Karpas-422 (cell line): ENCODE results near the gene KLHL22. TPM values are rescaled to one million over a fixed set of nuclear protein-coding genes. Genes with fewer than 3 reads are reported as not detected.
"Not testable (repeated sequence)": the region's sequence is repeated elsewhere in the genome, so short reads cannot be mapped to it uniquely, and the experiment has no call there.

ENCODE experiments used
- DNase-seq: peaks from one replicate; pipeline ENCODE4 v3.0.0-alpha.2; 2015
- H2AFZ ChIP-seq: fragments of 200-600 bp; sonication (generic); 2 replicates; pipeline ENCODE4 v1.6.1; 2014; ENCODE audit warnings: antibody characterized with exemption, low read length, mixed read lengths
- H3K27ac ChIP-seq: fragments of 200-600 bp; sonication (generic); 2 replicates; pipeline ENCODE4 v1.5.1; 2014; ENCODE audit warnings: mild to moderate bottlenecking, low read length, moderate library complexity
- H3K27me3 ChIP-seq: fragments of 200-600 bp; sonication (generic); 2 replicates; pipeline ENCODE4 v1.6.1; 2014; ENCODE audit warnings: low read length, mixed read lengths
- H3K36me3 ChIP-seq: fragments of 200-600 bp; sonication (generic); 2 replicates; pipeline ENCODE4 v1.6.1; 2014; ENCODE audit warnings: low read length, mixed read lengths; ENCODE audit not compliant: insufficient read depth
- H3K4me1 ChIP-seq: fragments of 200-600 bp; sonication (generic); 2 replicates; pipeline ENCODE4 v1.6.1; 2014; ENCODE audit warnings: mild to moderate bottlenecking, low read length, mixed read lengths
- H3K4me2 ChIP-seq: fragments of 200-600 bp; sonication (generic); 2 replicates; pipeline ENCODE4 v1.6.1; 2014; ENCODE audit warnings: low read length, low read depth, mild to moderate bottlenecking; ENCODE audit not compliant: poor library complexity, severe bottlenecking
- H3K4me3 ChIP-seq: fragments of 200-600 bp; sonication (generic); 2 replicates; pipeline ENCODE4 v1.5.1; 2014; ENCODE audit warnings: mild to moderate bottlenecking, antibody characterized with exemption, low read length, mixed read lengths
- H3K79me2 ChIP-seq: fragments of 200-600 bp; sonication (generic); 2 replicates; pipeline ENCODE4 v1.6.1; 2014; ENCODE audit warnings: mild to moderate bottlenecking, low read length, mixed read lengths
- H3K9ac ChIP-seq: fragments of 200-600 bp; sonication (generic); 2 replicates; pipeline ENCODE4 v1.6.0; 2014; ENCODE audit warnings: low read length
- H3K9me2 ChIP-seq: fragments of 200-600 bp; sonication (generic), shearing (Covaris generic); replicated peaks from 2 replicates; pipeline ENCODE4 v1.6.0; 2014; ENCODE audit warnings: mild to moderate bottlenecking, low read length, moderate library complexity; ENCODE audit not compliant: insufficient read depth
- H3K9me3 ChIP-seq: fragments of 300-700, 200-600 bp; sonication (generic); 2 replicates; pipeline ENCODE4 v1.6.1; 2014; ENCODE audit warnings: low read length, mixed read lengths
- H4K20me1 ChIP-seq: fragments of 200-600 bp; sonication (generic); 2 replicates; pipeline ENCODE4 v1.6.1; 2014; ENCODE audit warnings: mild to moderate bottlenecking, antibody characterized with exemption, low read length, low read depth; ENCODE audit not compliant: insufficient read depth
- total RNA-seq: library from RNA; depleted of rRNA; stranded (reverse); fragments of >200 nt; shearing (Covaris generic); gene quantifications from 2 replicates; pipeline ENCODE4 v1.2.3, GENCODE V29; 2014; ENCODE audit warnings: low replicate concordance

KLHL22 gene
- total RNA-seq, 1 experiment from 2014 or later = 9.7 TPM

GRCh38 chr22:20510811-20511577 is 15.4 kb upstream of the KLHL22 start:
- Histone ChIP-seq H3K27ac (no peak overlapping the region), H3K4me2 (peak overlapping the region; percentile 94), H3K4me1 (peaks cover 36% of the 10 kb centered on the region)

GRCh38 chr22:20509344-20510047 is 13.9 kb upstream of the KLHL22 start:
- peak overlapping the region; percentile 83 for H3K4me3 ChIP-seq
- peaks cover 74% of the 10 kb centered on the region for H3K79me2 ChIP-seq
- DNase-seq = peak; percentile 83
- peaks cover 29% of the 10 kb centered on the region for H4K20me1 ChIP-seq
- H3K9me3 ChIP-seq = no peaks in the 10 kb centered on the region
- H3K9me2 ChIP-seq = no peaks in the 10 kb centered on the region
- peak overlapping the region; percentile 94 for H3K4me2 ChIP-seq
- peak overlapping the region; percentile 68 for H3K27ac ChIP-seq
- H3K9ac ChIP-seq = peak overlapping the region; percentile 83
- peaks cover 36% of the 10 kb centered on the region for H3K4me1 ChIP-seq
- H3K36me3 ChIP-seq = 0 out of 2 replicates have a peak, but pooled peaks cover 5% of the 10 kb centered on the region
- H2AFZ ChIP-seq = no peak overlapping the region
- no peaks in the 10 kb centered on the region for H3K27me3 ChIP-seq

More at GRCh38 chr22:20510811-20511577, 15.4 kb upstream of the KLHL22 start:
- peaks cover 87% of the 10 kb centered on the region for H3K79me2 ChIP-seq
- H3K9ac ChIP-seq = no peak overlapping the region
- no peak overlapping the region for H3K4me3 ChIP-seq
- H2AFZ ChIP-seq = no peak overlapping the region
- 0 out of 2 replicates have a peak, but pooled peaks cover 5% of the 10 kb centered on the region for H3K36me3 ChIP-seq
- peaks cover 37% of the 10 kb centered on the region for H4K20me1 ChIP-seq
- no peaks in the 10 kb centered on the region for H3K27me3 ChIP-seq
- no peaks in the 10 kb centered on the region for H3K9me3 ChIP-seq
- no peak for DNase-seq
- H3K9me2 ChIP-seq = no peaks in the 10 kb centered on the region

GRCh38 chr22:20508815-20509271 is 13.2 kb upstream of the KLHL22 start:
- DNase-seq = peak; percentile 72
- Histone ChIP-seq H3K27ac (peak overlapping the region; percentile 68), H3K36me3 (0 out of 2 replicates have a peak, but pooled peaks cover 5% of the 10 kb centered on the region), H3K79me2 (peaks cover 67% of the 10 kb centered on the region), H3K4me1 (peaks cover 36% of the 10 kb centered on the region), H3K9ac (peak overlapping the region; percentile 83), H2AFZ (no peak overlapping the region), H3K4me2 (peak overlapping the region; percentile 94), H3K9me3 (no peaks in the 10 kb centered on the region), H3K4me3 (peak overlapping the region; percentile 83), H4K20me1 (peaks cover 28% of the 10 kb centered on the region), H3K9me2 (no peaks in the 10 kb centered on the region), H3K27me3 (no peaks in the 10 kb centered on the region)

- H3K9ac ChIP-seq = peak overlapping the region; percentile 83
- peak; percentile 50 for DNase-seq
- H3K4me1 ChIP-seq = peaks cover 36% of the 10 kb centered on the region
- H3K9me2 ChIP-seq, H3K9me3 ChIP-seq, H3K27me3 ChIP-seq, H2AFZ ChIP-seq, H3K36me3 ChIP-seq: not testable (repeated sequence)
- H3K4me2 ChIP-seq = peak overlapping the region; percentile 94
- H3K4me3 ChIP-seq = peak overlapping the region; percentile 83
- peak overlapping the region; percentile 44 for H3K27ac ChIP-seq
- H4K20me1 ChIP-seq = peaks cover 28% of the 10 kb centered on the region
- H3K79me2 ChIP-seq = peaks cover 61% of the 10 kb centered on the region
These were observed 12.6 kb upstream of the KLHL22 start for GRCh38 chr22:20508067-20508755.

- Histone ChIP-seq H2AFZ (peak within 1 kb of the TSS; percentile 91; the same call in 1 of the 2 replicates), H3K36me3 (0 out of 2 replicates have a peak, but pooled peaks cover 5% of the 10 kb centered on the region), H3K4me2 (peak within 1 kb of the TSS; percentile 94), H4K20me1 (peaks cover 28% of the 10 kb centered on the region), H3K4me1 (peaks cover 36% of the 10 kb centered on the region), H3K79me2 (peaks cover 53% of the 10 kb centered on the region), H3K27ac (peak within 1 kb of the TSS; percentile 44), H3K27me3 (no peaks in the 10 kb centered on the region), H3K9me3 (no peaks in the 10 kb centered on the region), H3K9ac (peak within 1 kb of the TSS; percentile 83), H3K9me2 (no peaks in the 10 kb centered on the region), H3K4me3 (peak within 1 kb of the TSS; percentile 83)
- DNase-seq = peak; percentile 97
These were observed 11.9 kb upstream of the KLHL22 start, which contains the start of gene MED15 for GRCh38 chr22:20507253-20508066. Gene MED15, plus strand, starts transcription at chr22:20507610. Its CDS starts 69 bp downstream, at chr22:20507679.

- H3K4me1 ChIP-seq = peaks cover 36% of the 10 kb centered on the region
- no peak for DNase-seq
- H3K9me3 ChIP-seq = no peaks in the 10 kb centered on the region
- H3K79me2 ChIP-seq = peaks cover 46% of the 10 kb centered on the region
- H3K27ac ChIP-seq = no peak overlapping the region
- 0 out of 2 replicates have a peak, but pooled peaks cover 5% of the 10 kb centered on the region for H3K36me3 ChIP-seq
- peak overlapping the region; percentile 94 for H3K4me2 ChIP-seq
- H3K9me2 ChIP-seq = no peaks in the 10 kb centered on the region
- H3K27me3 ChIP-seq = no peaks in the 10 kb centered on the region
- peak overlapping the region; percentile 83 for H3K4me3 ChIP-seq
- H2AFZ ChIP-seq = peak overlapping the region; percentile 91; the same call in 1 of the 2 replicates
- peak overlapping the region; percentile 83 for H3K9ac ChIP-seq
- peaks cover 28% of the 10 kb centered on the region for H4K20me1 ChIP-seq
These were observed 11.1 kb upstream of the KLHL22 start for GRCh38 chr22:20506543-20507252.

GRCh38 chr22:20504293-20504922 is 8.8 kb upstream of the KLHL22 start:
- not testable (repeated sequence) for H3K27ac ChIP-seq, H3K36me3 ChIP-seq, DNase-seq, H3K9me2 ChIP-seq, H3K4me2 ChIP-seq, H3K27me3 ChIP-seq, H2AFZ ChIP-seq, H3K9me3 ChIP-seq, H4K20me1 ChIP-seq, H3K9ac ChIP-seq, H3K4me3 ChIP-seq
- Histone ChIP-seq H3K79me2 (peaks cover 23% of the 10 kb centered on the region), H3K4me1 (peaks cover 15% of the 10 kb centered on the region)
